Measurements from ENCODE around the gene ZBTB24. TPM values are rescaled to one million over a fixed set of nuclear protein-coding genes. Genes with fewer than 3 reads are reported as not detected.

The ZBTB24 gene
- total and polyA plus RNA-seq, 10 donors: 4.5 to 15.0 (median 11.9) TPM

- H3K9me3 ChIP-seq: peaks cover 0 to 4% (median 0%) of the 10 kb centered on the region in 8 donors
- no peak for DNase-seq
- intact Hi-C loops (cut with DNase I; ENCODE audit: low total_unique reads): no loop called here
- H3K27me3 ChIP-seq (replicated peaks in 1 of 7): no peaks in the 10 kb centered on the region
- H3K4me3 ChIP-seq: no peak overlapping the region
- 72 to 78% (median 74%) methylated on average over 4 of the region's 4 CpGs for WGBS, 5 donors
- TF ChIP-seq, protein P1, sequence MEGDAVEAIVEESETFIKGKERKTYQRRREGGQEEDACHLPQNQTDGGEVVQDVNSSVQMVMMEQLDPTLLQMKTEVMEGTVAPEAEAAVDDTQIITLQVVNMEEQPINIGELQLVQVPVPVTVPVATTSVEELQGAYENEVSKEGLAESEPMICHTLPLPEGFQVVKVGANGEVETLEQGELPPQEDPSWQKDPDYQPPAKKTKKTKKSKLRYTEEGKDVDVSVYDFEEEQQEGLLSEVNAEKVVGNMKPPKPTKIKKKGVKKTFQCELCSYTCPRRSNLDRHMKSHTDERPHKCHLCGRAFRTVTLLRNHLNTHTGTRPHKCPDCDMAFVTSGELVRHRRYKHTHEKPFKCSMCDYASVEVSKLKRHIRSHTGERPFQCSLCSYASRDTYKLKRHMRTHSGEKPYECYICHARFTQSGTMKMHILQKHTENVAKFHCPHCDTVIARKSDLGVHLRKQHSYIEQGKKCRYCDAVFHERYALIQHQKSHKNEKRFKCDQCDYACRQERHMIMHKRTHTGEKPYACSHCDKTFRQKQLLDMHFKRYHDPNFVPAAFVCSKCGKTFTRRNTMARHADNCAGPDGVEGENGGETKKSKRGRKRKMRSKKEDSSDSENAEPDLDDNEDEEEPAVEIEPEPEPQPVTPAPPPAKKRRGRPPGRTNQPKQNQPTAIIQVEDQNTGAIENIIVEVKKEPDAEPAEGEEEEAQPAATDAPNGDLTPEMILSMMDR (IDR thresholded peaks at IDR 0.05 in 8 of 11, conservative IDR thresholded peaks at IDR 0.05 in 3 of 11): no peak
- TF ChIP-seq POLR2AphosphoS5 (IDR thresholded peaks at IDR 0.05) (no peak), POLR2A (IDR thresholded peaks at IDR 0.05) (no peak)
- H3K36me3 ChIP-seq: no peaks in the 10 kb centered on the region
- no peak overlapping the region for H3K27ac ChIP-seq
- no peaks in the 10 kb centered on the region for H3K4me1 ChIP-seq
Observed at GRCh38 chr6:109507490-109508072, 24.6 kb upstream of the ZBTB24 start.

DNA sequence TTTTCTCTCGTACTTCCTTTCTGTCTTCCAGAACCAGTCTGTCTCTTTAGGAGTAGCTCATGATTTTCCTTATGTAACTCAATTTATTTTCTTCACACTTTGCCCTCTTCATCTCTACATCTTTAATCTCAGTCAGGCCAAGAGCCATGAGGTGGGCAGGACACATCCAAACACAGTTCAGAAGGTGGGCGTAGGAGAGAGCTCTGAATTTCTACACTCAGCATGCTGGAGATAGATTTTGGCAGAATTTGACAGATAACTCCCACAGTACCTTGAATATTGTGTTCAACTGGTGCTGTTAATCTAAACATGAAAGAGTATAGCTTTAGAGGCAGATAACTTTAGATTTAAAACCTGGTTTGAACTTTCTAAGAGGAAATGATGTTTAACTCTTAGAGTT lies 23.8 kb upstream of the ZBTB24 start:
- WGBS, 5 donors: 87 to 96% (median 93%) methylated on average over 2 of the region's 2 CpGs
- intact Hi-C loops (cut with DNase I; ENCODE audit: low total_unique reads): no loop called here
- DNase-seq: no peak

DNA sequence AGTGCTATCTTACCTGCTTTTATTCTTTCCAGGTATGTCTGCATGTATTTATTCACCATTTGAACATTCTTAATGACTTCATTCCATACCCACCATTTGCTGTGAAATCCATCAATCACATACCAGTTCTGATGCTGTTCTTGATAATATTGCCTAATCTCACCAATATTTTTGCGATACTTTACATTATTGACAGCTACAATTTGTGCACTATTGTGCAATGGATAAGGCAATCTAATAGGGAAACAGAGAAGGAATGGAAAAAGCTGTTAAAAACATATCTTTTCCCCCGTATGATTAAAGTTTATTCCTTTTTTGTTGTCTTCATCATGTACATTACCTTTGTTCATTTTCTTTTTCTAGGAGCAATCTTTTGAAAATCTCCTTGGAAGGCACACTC lies 23.3 kb upstream of the ZBTB24 start:
- 83 to 95% (median 91%) methylated on average over 2 of the region's 2 CpGs for WGBS, 5 donors
- intact Hi-C loops (cut with DNase I; ENCODE audit: low total_unique reads): no loop called here

More for the DNA sequence above, 23.8 kb upstream of the ZBTB24 start:
- no peaks in the 10 kb centered on the region for H3K27me3 ChIP-seq (replicated peaks in 1 of 7)
- no peak overlapping the region for H3K4me3 ChIP-seq
- H3K27ac ChIP-seq: no peak overlapping the region
- H3K4me1 ChIP-seq: no peaks in the 10 kb centered on the region
- no peaks in the 10 kb centered on the region for H3K36me3 ChIP-seq
- peaks cover 0 to 4% (median 0%) of the 10 kb centered on the region in 8 donors for H3K9me3 ChIP-seq
- TF ChIP-seq, protein P1 (IDR thresholded peaks at IDR 0.05 in 8 of 11, conservative IDR thresholded peaks at IDR 0.05 in 3 of 11): no peak
- TF ChIP-seq POLR2A (IDR thresholded peaks at IDR 0.05) (no peak), POLR2AphosphoS5 (IDR thresholded peaks at IDR 0.05) (no peak)

More for the DNA sequence above, 23.3 kb upstream of the ZBTB24 start:
- no peak for TF ChIP-seq POLR2AphosphoS5 (IDR thresholded peaks at IDR 0.05)
- TF ChIP-seq POLR2A (IDR thresholded peaks at IDR 0.05): no peak
- TF ChIP-seq, protein P1 (IDR thresholded peaks at IDR 0.05 in 8 of 11, conservative IDR thresholded peaks at IDR 0.05 in 3 of 11): no peak
- H3K4me3 ChIP-seq: no peak overlapping the region
- no peaks in the 10 kb centered on the region for H3K4me1 ChIP-seq
- no peak for DNase-seq
- no peaks in the 10 kb centered on the region for H3K27me3 ChIP-seq (replicated peaks in 1 of 7)
- H3K9me3 ChIP-seq: peaks cover 0 to 4% (median 0%) of the 10 kb centered on the region in 8 donors
- no peaks in the 10 kb centered on the region for H3K36me3 ChIP-seq
- H3K27ac ChIP-seq: no peak overlapping the region

Measured in spleen (tissue), 11 donors.